ENCODE data around the gene VWA1.
"Not testable (repeated sequence)": the region's sequence is repeated elsewhere in the genome, so short reads cannot be mapped to it uniquely, and the experiment has no call there.

VWA1 gene

DNA sequence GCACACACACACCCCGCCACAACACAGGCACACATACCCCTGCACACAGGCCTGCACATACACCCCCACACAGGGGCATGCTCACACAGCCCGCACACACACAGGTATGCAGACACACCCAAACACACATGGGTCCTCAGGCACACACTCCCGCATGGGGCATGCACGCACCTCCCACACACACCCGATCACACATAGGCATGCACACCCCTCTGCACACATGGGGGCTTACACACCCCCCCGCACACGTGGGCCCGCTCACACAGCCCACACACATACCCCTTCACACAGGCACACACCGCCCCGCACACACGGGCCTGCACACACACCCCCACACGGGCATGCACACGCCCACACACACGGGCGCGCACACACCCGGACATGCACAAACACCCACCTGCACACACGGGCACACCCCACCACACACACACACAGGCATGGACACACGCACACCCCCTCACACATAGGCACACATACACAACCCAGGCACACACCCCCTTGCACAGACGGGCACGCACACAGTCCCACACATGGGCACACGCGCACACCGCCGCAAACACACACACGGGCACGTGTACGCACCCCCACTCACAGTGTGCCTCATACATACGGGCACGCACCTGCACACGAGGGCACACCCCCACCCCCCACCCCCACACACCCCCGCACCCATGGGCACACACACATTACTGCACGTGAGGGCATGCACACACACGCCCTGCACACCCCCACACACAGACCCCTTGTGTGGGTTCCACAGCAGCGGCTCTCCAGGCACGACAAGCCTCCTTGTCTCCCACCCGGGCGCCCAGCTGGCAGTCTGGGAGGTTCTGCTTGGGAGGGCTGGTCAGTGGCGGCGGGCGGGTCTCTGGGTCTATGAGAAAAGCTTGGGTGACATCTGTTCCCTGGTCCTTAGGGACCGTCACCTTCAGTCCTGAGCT, 44.3 kb downstream of the VWA1 start:
- DNase-seq (ENCODE audit: low spot score) (no peak), ATAC-seq (ENCODE audit: low read depth) (no peak)
- Histone ChIP-seq H3K4me1 (ENCODE audit: insufficient read depth, poor library complexity, severe bottlenecking) (no peaks in the 10 kb centered on the region), H3K36me3 (ENCODE audit: low read depth) (peaks cover 48% of the 10 kb centered on the region), H3K27me3 (ENCODE audit: insufficient read depth, poor library complexity, severe bottlenecking) (no peaks in the 10 kb centered on the region), H3K4me3 (ENCODE audit: severe bottlenecking) (no peak overlapping the region), H3K9me3 (ENCODE audit: severe bottlenecking) (no peaks in the 10 kb centered on the region), H3K27ac (ENCODE audit: poor library complexity, severe bottlenecking) (no peak overlapping the region)
- TF ChIP-seq CTCF (IDR thresholded peaks at IDR 0.05; ENCODE audit: poor library complexity, severe bottlenecking), result no peak

GRCh38 chr1:1480488-1480867, 45.0 kb downstream of the VWA1 start:
- DNase-seq (ENCODE audit: low spot score); H3K27me3 ChIP-seq (ENCODE audit: insufficient read depth, poor library complexity, severe bottlenecking); H3K9me3 ChIP-seq (ENCODE audit: severe bottlenecking); H3K4me3 ChIP-seq (ENCODE audit: severe bottlenecking); H3K27ac ChIP-seq (ENCODE audit: poor library complexity, severe bottlenecking); H3K4me1 ChIP-seq (ENCODE audit: insufficient read depth, poor library complexity, severe bottlenecking); ATAC-seq (ENCODE audit: low read depth): not testable (repeated sequence)
- H3K36me3 ChIP-seq (ENCODE audit: low read depth), result peaks cover 48% of the 10 kb centered on the region

DNA sequence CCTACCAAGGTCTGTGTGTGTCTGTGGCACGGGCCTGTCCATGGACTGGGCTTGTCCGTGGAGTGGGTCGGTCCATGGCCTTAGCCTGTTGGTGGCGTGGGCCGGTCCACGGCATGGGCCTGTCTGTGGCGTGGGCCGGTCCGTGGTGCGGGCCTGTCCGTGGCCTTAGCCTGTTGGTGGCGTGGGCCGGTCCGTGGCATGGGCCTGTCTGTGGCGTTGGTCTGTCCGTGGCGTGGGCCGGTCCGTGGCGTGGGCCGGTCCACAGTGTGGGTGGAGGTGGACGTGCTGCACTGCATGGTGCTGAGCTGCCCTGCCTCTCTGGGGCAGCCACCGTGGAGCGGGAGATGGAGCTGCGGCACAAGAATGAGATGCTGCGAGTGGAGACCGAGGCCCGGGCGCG, 46.3 kb downstream of the VWA1 start:
- H3K4me1 ChIP-seq (ENCODE audit: insufficient read depth, poor library complexity, severe bottlenecking); DNase-seq (ENCODE audit: low spot score); H3K27ac ChIP-seq (ENCODE audit: poor library complexity, severe bottlenecking); H3K9me3 ChIP-seq (ENCODE audit: severe bottlenecking); ATAC-seq (ENCODE audit: low read depth); H3K27me3 ChIP-seq (ENCODE audit: insufficient read depth, poor library complexity, severe bottlenecking); H3K4me3 ChIP-seq (ENCODE audit: severe bottlenecking): not testable (repeated sequence)
- H3K36me3 ChIP-seq (ENCODE audit: low read depth), result peaks cover 42% of the 10 kb centered on the region

GRCh38 chr1:1482856-1483255, 47.4 kb downstream of the VWA1 start:
- H3K4me3 ChIP-seq (ENCODE audit: severe bottlenecking), result no peak overlapping the region
- no peaks in the 10 kb centered on the region for H3K9me3 ChIP-seq (ENCODE audit: severe bottlenecking)
- DNase-seq (ENCODE audit: low spot score) (no peak), ATAC-seq (ENCODE audit: low read depth) (no peak)
- no peaks in the 10 kb centered on the region for H3K4me1 ChIP-seq (ENCODE audit: insufficient read depth, poor library complexity, severe bottlenecking)
- TF ChIP-seq CTCF (IDR thresholded peaks at IDR 0.05; ENCODE audit: poor library complexity, severe bottlenecking), result no peak
- no peaks in the 10 kb centered on the region for H3K27me3 ChIP-seq (ENCODE audit: insufficient read depth, poor library complexity, severe bottlenecking)
- no peak overlapping the region for H3K27ac ChIP-seq (ENCODE audit: poor library complexity, severe bottlenecking)
- peaks cover 42% of the 10 kb centered on the region for H3K36me3 ChIP-seq (ENCODE audit: low read depth)

GRCh38 chr1:1483714-1484113, 48.2 kb downstream of the VWA1 start:
- H3K4me3 ChIP-seq (ENCODE audit: severe bottlenecking), result no peak overlapping the region
- H3K36me3 ChIP-seq (ENCODE audit: low read depth), result peaks cover 45% of the 10 kb centered on the region
- H3K27ac ChIP-seq (ENCODE audit: poor library complexity, severe bottlenecking), result no peak overlapping the region
- H3K4me1 ChIP-seq (ENCODE audit: insufficient read depth, poor library complexity, severe bottlenecking), result no peaks in the 10 kb centered on the region
- H3K27me3 ChIP-seq (ENCODE audit: insufficient read depth, poor library complexity, severe bottlenecking), result no peaks in the 10 kb centered on the region
- DNase-seq (ENCODE audit: low spot score) (no peak), ATAC-seq (ENCODE audit: low read depth) (no peak)
- no peaks in the 10 kb centered on the region for H3K9me3 ChIP-seq (ENCODE audit: severe bottlenecking)
- no peak for TF ChIP-seq CTCF (IDR thresholded peaks at IDR 0.05; ENCODE audit: poor library complexity, severe bottlenecking)

DNA sequence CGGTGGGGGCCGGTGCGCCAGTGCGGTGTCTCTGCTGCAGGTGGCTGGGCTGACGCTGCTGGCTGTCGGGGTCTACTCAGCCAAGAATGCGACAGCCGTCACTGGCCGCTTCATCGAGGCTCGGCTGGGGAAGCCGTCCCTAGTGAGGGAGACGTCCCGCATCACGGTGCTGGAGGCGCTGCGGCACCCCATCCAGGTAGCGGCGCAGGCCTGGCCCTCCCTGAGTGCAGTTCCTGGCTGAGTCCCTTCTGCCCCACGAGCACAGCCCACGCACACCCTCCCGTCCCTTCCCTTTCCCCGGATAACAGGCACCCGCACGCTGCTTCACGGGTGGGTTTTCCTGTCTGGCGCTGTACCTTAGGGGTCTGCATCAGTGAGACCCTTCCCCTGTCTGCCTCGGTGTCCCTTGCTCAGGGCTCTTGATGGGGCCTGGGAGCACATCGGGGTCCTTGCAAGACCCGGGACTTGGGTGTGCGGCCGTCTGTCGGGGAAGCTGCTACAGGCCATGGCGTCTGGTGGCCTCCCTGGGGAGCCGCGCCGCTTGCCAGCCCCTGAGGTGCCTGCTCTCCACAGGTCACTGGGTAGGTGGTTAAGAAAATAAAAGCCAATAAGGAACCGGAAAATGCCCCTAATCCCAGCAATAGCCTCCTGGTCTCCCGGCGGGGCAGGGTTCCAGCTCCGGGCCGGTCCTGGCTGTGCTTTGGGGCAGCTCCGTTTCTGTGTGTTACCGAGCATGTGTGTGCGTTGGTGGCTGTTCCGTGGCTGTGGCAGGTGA, 49.7 kb downstream of the VWA1 start:
- H3K27ac ChIP-seq (ENCODE audit: poor library complexity, severe bottlenecking); DNase-seq (ENCODE audit: low spot score); H3K9me3 ChIP-seq (ENCODE audit: severe bottlenecking); H3K27me3 ChIP-seq (ENCODE audit: insufficient read depth, poor library complexity, severe bottlenecking); H3K4me3 ChIP-seq (ENCODE audit: severe bottlenecking); H3K4me1 ChIP-seq (ENCODE audit: insufficient read depth, poor library complexity, severe bottlenecking); ATAC-seq (ENCODE audit: low read depth): not testable (repeated sequence)
- H3K36me3 ChIP-seq (ENCODE audit: low read depth), result peaks cover 58% of the 10 kb centered on the region

- peaks cover 61% of the 10 kb centered on the region for H3K36me3 ChIP-seq (ENCODE audit: low read depth)
- not testable (repeated sequence) for ATAC-seq (ENCODE audit: low read depth); H3K4me3 ChIP-seq (ENCODE audit: severe bottlenecking); H3K9me3 ChIP-seq (ENCODE audit: severe bottlenecking); DNase-seq (ENCODE audit: low spot score); H3K27me3 ChIP-seq (ENCODE audit: insufficient read depth, poor library complexity, severe bottlenecking); H3K27ac ChIP-seq (ENCODE audit: poor library complexity, severe bottlenecking); H3K4me1 ChIP-seq (ENCODE audit: insufficient read depth, poor library complexity, severe bottlenecking)
These were observed 50.3 kb downstream of the VWA1 start for GRCh38 chr1:1485755-1486317.

Data from RWPE2 (cell line).